ENCODE results near the gene SUSD1. TPM values are rescaled to one million over a fixed set of nuclear protein-coding genes. Genes with fewer than 3 reads are reported as not detected.

The SUSD1 gene
- total RNA-seq, 1 donor from 2014 or later = 41.1 TPM

DNA sequence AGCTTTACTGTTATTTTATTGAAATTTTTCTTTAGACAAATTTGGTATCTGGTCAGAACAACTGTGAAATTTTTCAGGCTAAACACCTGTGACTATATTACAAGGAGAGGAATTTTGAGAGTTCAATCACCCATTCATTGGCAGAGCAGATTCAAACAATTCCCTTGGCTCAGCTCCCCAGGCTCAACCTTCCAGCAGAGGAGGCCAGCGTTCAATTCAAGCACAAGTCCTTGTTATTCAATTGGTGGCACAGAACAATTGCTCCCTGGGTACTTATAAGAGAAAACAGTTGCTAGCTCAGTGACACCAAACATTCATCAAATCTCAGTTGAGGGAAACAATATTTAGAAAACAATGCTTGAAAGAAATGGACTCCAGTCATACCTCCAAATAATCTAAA lies 83.3 kb downstream of the SUSD1 start:
- H3K4me1 Mint-ChIP-seq (ENCODE audit: low read depth) = peaks cover 6% of the 10 kb centered on the region
- no peak for DNase-seq (ENCODE audit: low spot score, unreplicated experiment)
- TF ChIP-seq, protein P1, sequence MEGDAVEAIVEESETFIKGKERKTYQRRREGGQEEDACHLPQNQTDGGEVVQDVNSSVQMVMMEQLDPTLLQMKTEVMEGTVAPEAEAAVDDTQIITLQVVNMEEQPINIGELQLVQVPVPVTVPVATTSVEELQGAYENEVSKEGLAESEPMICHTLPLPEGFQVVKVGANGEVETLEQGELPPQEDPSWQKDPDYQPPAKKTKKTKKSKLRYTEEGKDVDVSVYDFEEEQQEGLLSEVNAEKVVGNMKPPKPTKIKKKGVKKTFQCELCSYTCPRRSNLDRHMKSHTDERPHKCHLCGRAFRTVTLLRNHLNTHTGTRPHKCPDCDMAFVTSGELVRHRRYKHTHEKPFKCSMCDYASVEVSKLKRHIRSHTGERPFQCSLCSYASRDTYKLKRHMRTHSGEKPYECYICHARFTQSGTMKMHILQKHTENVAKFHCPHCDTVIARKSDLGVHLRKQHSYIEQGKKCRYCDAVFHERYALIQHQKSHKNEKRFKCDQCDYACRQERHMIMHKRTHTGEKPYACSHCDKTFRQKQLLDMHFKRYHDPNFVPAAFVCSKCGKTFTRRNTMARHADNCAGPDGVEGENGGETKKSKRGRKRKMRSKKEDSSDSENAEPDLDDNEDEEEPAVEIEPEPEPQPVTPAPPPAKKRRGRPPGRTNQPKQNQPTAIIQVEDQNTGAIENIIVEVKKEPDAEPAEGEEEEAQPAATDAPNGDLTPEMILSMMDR (IDR thresholded peaks at IDR 0.05; ENCODE audit: unreplicated experiment) = no peak
- H3K27ac Mint-ChIP-seq = no peak overlapping the region
- peaks cover 33% of the 10 kb centered on the region for H3K36me3 Mint-ChIP-seq (ENCODE audit: insufficient read depth)
- H3K27me3 Mint-ChIP-seq = no peaks in the 10 kb centered on the region
- no peak overlapping the region for H3K4me3 Mint-ChIP-seq (ENCODE audit: low read depth)
- H3K9me3 Mint-ChIP-seq (ENCODE audit: low read depth) = peaks cover 9% of the 10 kb centered on the region

DNA sequence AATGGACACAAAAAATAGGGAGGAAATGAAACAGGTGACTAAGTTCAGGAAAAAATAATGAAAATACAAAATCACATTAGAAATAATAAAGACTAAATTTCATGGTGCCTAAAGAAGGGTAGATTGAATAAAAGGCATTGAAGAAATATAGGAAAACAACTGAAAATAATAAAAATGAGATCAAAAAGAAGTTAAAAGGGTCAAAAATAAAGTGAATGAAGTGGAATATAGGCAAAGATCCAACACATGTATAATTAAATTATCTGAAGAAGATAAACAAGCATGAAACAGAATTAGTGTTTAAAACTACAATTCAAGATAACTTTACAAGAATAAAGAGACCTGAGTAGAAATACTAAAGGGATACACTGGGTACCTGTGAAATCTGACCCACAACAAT lies 87.6 kb downstream of the SUSD1 start:
- Mint-ChIP-seq H3K9me3 (ENCODE audit: low read depth) (peaks cover 6% of the 10 kb centered on the region), H3K27ac (no peak overlapping the region)

DNA sequence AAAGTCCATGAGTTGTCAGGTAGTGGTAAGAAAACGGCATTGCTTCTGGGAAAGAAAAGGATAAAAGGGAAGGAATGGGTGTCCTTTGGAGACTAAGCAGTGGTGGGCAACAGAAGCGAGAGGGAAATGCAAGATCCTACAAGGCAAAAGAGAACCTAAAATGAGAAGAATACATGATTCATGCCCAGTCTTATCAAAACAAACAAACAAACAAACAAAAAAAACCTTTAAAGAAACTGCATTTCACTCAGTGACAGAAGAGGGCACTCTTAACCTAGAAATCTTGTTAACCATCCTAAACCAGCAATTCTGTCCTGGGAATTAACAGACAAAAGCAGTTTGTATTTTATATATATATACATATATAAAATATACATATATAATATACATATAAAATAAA lies 88.5 kb downstream of the SUSD1 start:
- no peak for DNase-seq (ENCODE audit: low spot score, unreplicated experiment)
- Mint-ChIP-seq H3K9me3 (ENCODE audit: low read depth) (peaks cover 6% of the 10 kb centered on the region), H3K4me3 (ENCODE audit: low read depth) (no peak overlapping the region), H3K4me1 (ENCODE audit: low read depth) (peaks cover 2% of the 10 kb centered on the region), H3K36me3 (ENCODE audit: insufficient read depth) (peaks cover 25% of the 10 kb centered on the region), H3K27me3 (no peaks in the 10 kb centered on the region), H3K27ac (no peak overlapping the region)
- TF ChIP-seq, protein P1 (IDR thresholded peaks at IDR 0.05; ENCODE audit: unreplicated experiment) = peak; percentile 63

More for the DNA sequence above, 87.6 kb downstream of the SUSD1 start:
- Mint-ChIP-seq H3K4me3 (ENCODE audit: low read depth) (no peak overlapping the region), H3K27me3 (no peaks in the 10 kb centered on the region), H3K36me3 (ENCODE audit: insufficient read depth) (peaks cover 21% of the 10 kb centered on the region), H3K4me1 (ENCODE audit: low read depth) (peaks cover 2% of the 10 kb centered on the region)
- DNase-seq (ENCODE audit: low spot score, unreplicated experiment) = no peak
- TF ChIP-seq, protein P1 (IDR thresholded peaks at IDR 0.05; ENCODE audit: unreplicated experiment) = no peak

DNA sequence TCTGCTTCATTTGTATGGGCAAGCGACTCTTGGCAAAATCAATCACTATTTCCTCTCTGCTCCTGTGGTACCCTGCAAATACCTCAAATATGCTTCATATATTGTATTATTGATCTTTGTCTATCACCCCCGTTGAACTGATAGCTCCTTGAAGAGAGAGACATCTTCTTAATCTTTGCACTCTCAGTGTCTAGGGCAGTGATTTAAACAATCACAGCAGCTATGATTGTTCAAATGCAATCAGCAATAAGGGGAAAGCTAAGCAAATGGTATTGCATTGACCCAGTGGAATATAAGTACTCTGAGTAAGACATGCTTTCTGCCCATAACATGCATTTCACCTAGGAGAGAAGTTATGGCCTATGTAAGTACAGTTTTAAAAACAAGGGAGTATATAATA lies 90.2 kb downstream of the SUSD1 start:
- Mint-ChIP-seq H3K27me3 (no peaks in the 10 kb centered on the region), H3K36me3 (ENCODE audit: insufficient read depth) (peaks cover 27% of the 10 kb centered on the region), H3K9me3 (ENCODE audit: low read depth) (peaks cover 6% of the 10 kb centered on the region), H3K4me1 (ENCODE audit: low read depth) (peaks cover 2% of the 10 kb centered on the region), H3K27ac (no peak overlapping the region), H3K4me3 (ENCODE audit: low read depth) (no peak overlapping the region)
- TF ChIP-seq, protein P1 (IDR thresholded peaks at IDR 0.05; ENCODE audit: unreplicated experiment) = no peak
- DNase-seq (ENCODE audit: low spot score, unreplicated experiment) = no peak

GRCh38 chr9:112084334-112084733 lies 90.8 kb downstream of the SUSD1 start:
- H3K27me3 Mint-ChIP-seq = no peaks in the 10 kb centered on the region
- peaks cover 6% of the 10 kb centered on the region for H3K9me3 Mint-ChIP-seq (ENCODE audit: low read depth)
- TF ChIP-seq, protein P1 (IDR thresholded peaks at IDR 0.05; ENCODE audit: unreplicated experiment) = no peak
- H3K27ac Mint-ChIP-seq = no peak overlapping the region
- no peak overlapping the region for H3K4me3 Mint-ChIP-seq (ENCODE audit: low read depth)
- H3K4me1 Mint-ChIP-seq (ENCODE audit: low read depth) = peaks cover 2% of the 10 kb centered on the region
- H3K36me3 Mint-ChIP-seq (ENCODE audit: insufficient read depth) = peaks cover 28% of the 10 kb centered on the region
- DNase-seq (ENCODE audit: low spot score, unreplicated experiment) = no peak

Measured in progenitor cell of endocrine pancreas (in vitro differentiated cells).